GM06990 (cell line): ENCODE results near the gene ZCCHC17.

ENCODE experiments used
- DNase-seq: peaks from one replicate; pipeline ENCODE4 v3.0.0-alpha.2; 2011; ENCODE audit not compliant: insufficient read length; ENCODE audit errors: extremely low read depth
- H3K27me3 ChIP-seq: replicated peaks from 2 replicates; pipeline ENCODE4 v1.6.0; 2011; ENCODE audit warnings: low read length; ENCODE audit not compliant: control insufficient read depth, insufficient read depth
- H3K36me3 ChIP-seq: 2 replicates; pipeline ENCODE4 v1.5.1; 2011; ENCODE audit warnings: low read length; ENCODE audit not compliant: control insufficient read depth, insufficient read depth
- H3K4me3 ChIP-seq: replicated peaks from 2 replicates; pipeline ENCODE4 v1.5.1; 2011; ENCODE audit warnings: low read depth, mild to moderate bottlenecking, control low read depth, low read length
- CTCF ChIP-seq: IDR thresholded peaks from 2 replicates; pipeline ENCODE4 v1.5.1; 2011; ENCODE audit warnings: low read length, control low read depth, mild to moderate bottlenecking, inconsistent platforms; ENCODE audit not compliant: insufficient read depth, poor library complexity, severe bottlenecking

The ZCCHC17 gene

GRCh38 chr1:31346785-31347184 lies 50.0 kb downstream of the ZCCHC17 start:
- Histone ChIP-seq H3K27me3 (no peaks in the 10 kb centered on the region), H3K36me3 (no peaks in the 10 kb centered on the region; the same call in 1 of the 2 replicates), H3K4me3 (no peak overlapping the region)
- no peak for TF ChIP-seq CTCF
- DNase-seq: no peak

- DNase-seq: no peak
- H3K36me3 ChIP-seq: no peaks in the 10 kb centered on the region; the same call in 1 of the 2 replicates
- no peak overlapping the region for H3K4me3 ChIP-seq
- H3K27me3 ChIP-seq: no peaks in the 10 kb centered on the region
- no peak for TF ChIP-seq CTCF
Observed at GRCh38 chr1:31348449-31348848, 51.6 kb downstream of the ZCCHC17 start.

GRCh38 chr1:31354283-31354682 lies 57.5 kb downstream of the ZCCHC17 start:
- Histone ChIP-seq H3K27me3 (no peaks in the 10 kb centered on the region), H3K36me3 (peaks cover 2% of the 10 kb centered on the region; the same call in 1 of the 2 replicates), H3K4me3 (no peak overlapping the region)
- no peak for DNase-seq
- TF ChIP-seq CTCF: no peak

GRCh38 chr1:31356427-31356826 lies 59.6 kb downstream of the ZCCHC17 start:
- Histone ChIP-seq H3K27me3 (no peaks in the 10 kb centered on the region), H3K4me3 (no peak overlapping the region), H3K36me3 (peaks cover 2% of the 10 kb centered on the region; the same call in 1 of the 2 replicates)
- no peak for TF ChIP-seq CTCF
- no peak for DNase-seq

GRCh38 chr1:31361607-31362006 lies 64.8 kb downstream of the ZCCHC17 start:
- no peak for TF ChIP-seq CTCF

GRCh38 chr1:31362032-31362431 lies 65.2 kb downstream of the ZCCHC17 start:
- Histone ChIP-seq H3K36me3 (peaks cover 9% of the 10 kb centered on the region), H3K4me3 (no peak overlapping the region), H3K27me3 (no peaks in the 10 kb centered on the region)
- TF ChIP-seq CTCF: no peak
- DNase-seq: no peak

More at GRCh38 chr1:31361607-31362006, 64.8 kb downstream of the ZCCHC17 start:
- Histone ChIP-seq H3K27me3 (no peaks in the 10 kb centered on the region), H3K36me3 (peaks cover 9% of the 10 kb centered on the region), H3K4me3 (no peak overlapping the region)
- DNase-seq: no peak
